GM21529 (cell line): Measurements from ENCODE around the gene PLSCR1.
A peak's percentile ranks its signal among the peaks of the same experiment; 100 is the strongest.
"Not testable (repeated sequence)": the region's sequence is repeated elsewhere in the genome, so short reads cannot be mapped to it uniquely, and the experiment has no call there.

Experiments used
- ATAC-seq: cut with Tn5 transposase; IDR thresholded peaks from one replicate; pipeline ENCODE4 v1.9.1; 2021; ENCODE audit not compliant: unreplicated experiment

PLSCR1 gene

GRCh38 chr3:146476094-146476740 lies 68.2 kb downstream of the PLSCR1 start:
- no peak for ATAC-seq

DNA sequence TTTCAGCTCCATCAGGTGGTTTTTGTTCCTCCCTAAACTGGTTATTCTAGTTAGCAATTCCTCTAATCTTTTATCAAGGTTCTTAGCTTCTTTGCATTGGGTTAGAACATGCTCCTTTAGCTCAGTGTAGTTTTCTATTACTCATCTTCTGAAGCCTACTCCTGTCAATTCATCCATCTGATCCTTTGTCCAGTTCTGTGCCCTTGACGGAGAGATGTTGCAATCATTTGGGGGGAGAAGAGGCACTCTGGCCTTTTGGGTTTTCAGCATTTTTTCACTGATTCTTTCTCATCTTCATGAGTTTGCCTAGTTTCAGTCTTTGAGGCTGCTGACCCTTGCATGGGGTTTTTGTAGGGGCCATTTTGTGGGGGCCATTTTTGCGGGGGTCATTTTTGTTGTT lies 69.4 kb downstream of the PLSCR1 start:
- not testable (repeated sequence) for ATAC-seq

- no peak for ATAC-seq
These were observed 70.7 kb downstream of the PLSCR1 start for GRCh38 chr3:146473726-146474125.

DNA sequence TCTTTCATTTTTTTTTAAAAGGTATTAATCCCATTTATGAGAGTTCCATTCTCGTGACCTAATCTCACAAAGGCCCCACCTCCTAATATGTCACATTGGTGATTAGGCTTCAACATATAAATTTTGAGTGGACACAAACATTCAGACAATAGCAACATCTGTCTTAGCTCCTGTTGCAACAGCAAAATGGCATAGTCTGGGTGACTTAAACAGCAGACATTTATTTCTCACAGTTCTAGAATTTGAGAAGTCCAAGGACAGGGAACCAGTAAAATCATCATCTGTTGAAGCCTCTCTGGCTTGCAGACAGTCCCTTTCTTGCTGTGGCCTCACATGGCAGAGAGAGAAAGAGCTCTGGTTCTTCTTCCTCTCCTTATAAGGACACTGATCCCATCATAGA lies 71.8 kb downstream of the PLSCR1 start:
- ATAC-seq = no peak

DNA sequence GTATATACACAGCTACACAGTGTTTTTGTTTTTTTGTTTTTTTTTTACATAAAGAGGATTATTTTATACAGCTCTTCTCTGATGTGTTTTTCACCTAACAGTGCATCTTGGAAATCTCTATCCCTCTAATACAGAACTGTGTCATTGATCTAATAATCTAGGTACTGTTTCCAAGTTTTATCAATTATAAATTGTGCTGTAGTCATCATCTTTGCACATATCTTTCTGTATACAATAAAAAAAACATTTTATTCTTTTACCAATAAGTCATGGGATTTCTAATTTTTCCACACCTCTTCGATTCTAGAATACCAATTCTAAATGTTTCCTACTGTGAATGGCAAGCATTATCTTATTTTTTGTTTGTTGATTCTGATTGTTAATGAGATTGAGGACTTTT lies 73.4 kb downstream of the PLSCR1 start:
- no peak for ATAC-seq

GRCh38 chr3:146470425-146470990 lies 73.9 kb downstream of the PLSCR1 start:
- no peak for ATAC-seq

DNA sequence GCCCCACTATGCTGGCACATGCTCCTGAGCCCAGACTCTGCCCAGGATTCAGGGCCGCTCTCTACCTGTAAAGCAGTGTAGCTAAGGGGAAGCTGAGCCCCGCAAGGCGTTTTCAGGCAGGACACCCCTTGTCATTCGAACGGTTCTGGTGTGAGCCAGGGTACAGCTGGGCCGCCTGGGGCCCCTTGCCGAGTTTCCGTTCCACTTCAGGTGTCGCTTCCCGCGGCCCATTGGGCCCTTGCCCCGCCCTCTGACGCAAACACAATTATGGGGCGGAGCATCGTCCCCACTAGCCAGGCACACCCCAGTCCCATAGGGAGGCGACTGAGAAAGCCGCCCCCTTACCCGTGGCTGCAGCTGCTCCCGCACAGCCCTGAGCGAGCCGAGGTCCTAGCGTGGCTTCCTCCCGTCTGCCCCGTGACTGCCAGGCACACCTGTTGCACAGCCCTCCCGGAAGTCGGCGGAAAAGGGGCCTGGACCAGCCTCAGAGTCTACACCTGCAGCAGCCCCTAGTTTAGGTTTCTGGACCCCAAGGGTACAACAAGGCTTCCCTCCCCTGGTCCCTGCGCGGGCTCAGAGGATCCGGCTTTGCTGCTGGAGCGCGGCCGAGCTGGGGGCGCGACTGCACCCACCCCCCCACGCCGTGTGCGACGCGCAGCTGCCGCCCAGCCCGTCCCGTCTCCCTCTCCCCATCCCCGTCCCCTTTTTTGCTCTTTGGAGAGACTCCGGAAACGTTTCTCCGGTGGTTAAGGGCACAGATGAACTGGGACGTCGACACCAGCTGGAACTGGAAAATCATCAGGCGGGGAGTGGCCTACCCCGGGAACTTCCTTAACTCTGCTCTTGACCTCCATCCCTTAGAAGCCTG lies 75.0 kb downstream of the PLSCR1 start, which contains the start of gene PLSCR2:
TSS of gene PLSCR2 (minus strand) at position 412 of the 868 bp plus-strand sequence. CDS start 9,657 bp downstream, outside the sequence.
- ATAC-seq = peak; percentile 96

- no peak for ATAC-seq
These were observed 75.7 kb downstream of the PLSCR1 start for GRCh38 chr3:146468671-146469149.

DNA sequence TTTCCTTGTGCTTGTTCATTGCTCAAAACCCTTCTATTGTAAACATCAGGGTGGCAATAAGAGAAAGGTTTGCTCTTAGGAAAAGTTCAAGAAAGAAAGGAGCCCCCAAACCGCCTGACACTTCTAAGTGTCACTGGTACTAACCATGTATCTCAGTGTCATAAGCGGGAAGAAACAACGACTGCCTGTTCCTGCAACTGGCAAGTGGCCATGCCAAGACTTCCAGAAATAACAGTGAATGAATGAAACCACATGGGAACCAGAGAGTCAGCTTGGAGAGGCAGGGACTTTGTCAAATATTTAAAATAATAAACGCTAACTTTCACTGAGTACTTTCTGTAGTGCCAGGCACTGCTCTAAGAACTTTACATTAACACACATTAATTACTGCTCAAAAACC lies 76.2 kb downstream of the PLSCR1 start:
- no peak for ATAC-seq

GRCh38 chr3:146466604-146467003 lies 77.8 kb downstream of the PLSCR1 start:
- no peak for ATAC-seq

DNA sequence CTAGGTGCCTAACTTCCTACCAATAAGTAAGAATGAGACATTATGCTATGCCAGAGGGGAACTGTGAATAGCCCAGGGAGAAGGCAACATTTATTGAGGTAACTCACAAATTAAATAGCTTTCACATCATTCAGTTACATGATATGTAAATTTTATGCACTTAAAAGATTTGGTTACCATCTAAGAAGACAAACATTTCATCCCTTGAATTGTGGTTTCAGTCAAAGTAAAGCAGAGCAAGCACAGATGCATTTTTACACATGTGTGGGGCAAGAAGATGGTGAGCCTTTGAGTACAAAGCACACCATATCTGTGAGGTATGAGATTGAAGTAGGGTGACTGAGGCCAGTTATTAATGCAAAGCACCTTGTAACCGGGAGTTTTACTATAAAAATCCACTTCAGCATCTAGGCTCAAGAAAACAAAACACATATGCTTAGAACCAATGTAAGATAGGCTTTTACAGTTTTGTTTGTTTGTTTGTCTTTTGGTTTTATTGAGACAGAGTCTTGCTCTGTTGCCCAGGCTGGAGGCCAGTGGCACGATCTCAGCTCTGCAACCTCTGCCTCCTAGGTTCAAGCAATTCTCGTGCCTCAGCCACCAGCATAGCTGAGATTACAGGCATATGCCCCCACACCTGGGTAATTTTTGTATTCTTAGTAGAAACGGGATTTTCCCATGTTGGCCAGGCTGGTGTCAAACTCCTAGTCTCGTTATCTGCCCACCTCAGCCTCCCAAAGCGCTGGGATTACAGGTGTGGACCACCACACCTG lies 78.5 kb downstream of the PLSCR1 start:
- no peak for ATAC-seq
